T-helper 9 cell (primary cell): ENCODE data around the gene LAMA3.
"Not testable (repeated sequence)": the region's sequence is repeated elsewhere in the genome, so short reads cannot be mapped to it uniquely, and the experiment has no call there.

Experiments used
- DNase-seq: peaks from one replicate; pipeline ENCODE4 v3.0.0-alpha.2; 2020

The LAMA3 gene

GRCh38 chr18:23710068-23710527 lies 20.8 kb downstream of the LAMA3 start:
- DNase-seq: no peak

- no peak for DNase-seq
These were observed 21.7 kb downstream of the LAMA3 start for GRCh38 chr18:23710946-23711345.

- no peak for DNase-seq
These were observed 22.2 kb downstream of the LAMA3 start for GRCh38 chr18:23711426-23711825.

- DNase-seq: no peak
These were observed 23.2 kb downstream of the LAMA3 start for GRCh38 chr18:23712445-23712844.

- DNase-seq: no peak
These were observed 25.3 kb downstream of the LAMA3 start for GRCh38 chr18:23714576-23714975.

GRCh38 chr18:23716079-23716478 lies 26.8 kb downstream of the LAMA3 start:
- DNase-seq: not testable (repeated sequence)

GRCh38 chr18:23716516-23716915 lies 27.3 kb downstream of the LAMA3 start:
- DNase-seq: no peak

GRCh38 chr18:23716966-23717365 lies 27.7 kb downstream of the LAMA3 start:
- no peak for DNase-seq

GRCh38 chr18:23718243-23718720 lies 29.0 kb downstream of the LAMA3 start:
- no peak for DNase-seq

GRCh38 chr18:23718731-23719130 lies 29.5 kb downstream of the LAMA3 start:
- DNase-seq: no peak

- no peak for DNase-seq
These were observed 30.5 kb downstream of the LAMA3 start for GRCh38 chr18:23719634-23720201.

GRCh38 chr18:23721696-23722480 lies 32.6 kb downstream of the LAMA3 start:
- no peak for DNase-seq

GRCh38 chr18:23722646-23723045 lies 33.4 kb downstream of the LAMA3 start:
- no peak for DNase-seq

- no peak for DNase-seq
These were observed 33.9 kb downstream of the LAMA3 start for GRCh38 chr18:23723121-23723520.

GRCh38 chr18:23724681-23725080 lies 35.4 kb downstream of the LAMA3 start:
- no peak for DNase-seq

- DNase-seq: no peak
These were observed 36.1 kb downstream of the LAMA3 start for GRCh38 chr18:23725351-23725750.

- no peak for DNase-seq
These were observed 36.8 kb downstream of the LAMA3 start for GRCh38 chr18:23725827-23726661.

GRCh38 chr18:23727707-23728493 lies 38.6 kb downstream of the LAMA3 start:
- DNase-seq: no peak

GRCh38 chr18:23730857-23731256 lies 41.6 kb downstream of the LAMA3 start:
- no peak for DNase-seq

- no peak for DNase-seq
These were observed 42.6 kb downstream of the LAMA3 start for GRCh38 chr18:23731861-23732260.

- no peak for DNase-seq
These were observed 43.2 kb downstream of the LAMA3 start for GRCh38 chr18:23732439-23732838.

GRCh38 chr18:23733265-23733664 lies 44.0 kb downstream of the LAMA3 start:
- not testable (repeated sequence) for DNase-seq

- no peak for DNase-seq
These were observed 44.6 kb downstream of the LAMA3 start for GRCh38 chr18:23733895-23734294.
